Measurements from ENCODE around the gene NAT14.
A peak's percentile ranks its signal among the peaks of the same experiment; 100 is the strongest.
"Not testable (repeated sequence)": the region's sequence is repeated elsewhere in the genome, so short reads cannot be mapped to it uniquely, and the experiment has no call there.

The NAT14 gene

GRCh38 chr19:55504252-55504603 lies 19.2 kb downstream of the NAT14 start:
- DNase-seq: no peak

GRCh38 chr19:55504981-55505380 lies 20.0 kb downstream of the NAT14 start:
- DNase-seq: no peak

GRCh38 chr19:55508120-55508519 lies 23.1 kb downstream of the NAT14 start:
- no peak for DNase-seq

- DNase-seq: peak; percentile 89
These were observed 32.1 kb downstream of the NAT14 start for GRCh38 chr19:55516878-55517620.

- DNase-seq: no peak
These were observed 34.7 kb downstream of the NAT14 start for GRCh38 chr19:55519451-55520311.

GRCh38 chr19:55520691-55521292 lies 35.8 kb downstream of the NAT14 start:
- no peak for DNase-seq

- DNase-seq: no peak
These were observed 40.5 kb downstream of the NAT14 start for GRCh38 chr19:55525289-55526101.

- DNase-seq: peak; percentile 83
These were observed 41.5 kb downstream of the NAT14 start for GRCh38 chr19:55526216-55527196.

GRCh38 chr19:55527197-55528029 lies 42.4 kb downstream of the NAT14 start:
- DNase-seq: no peak

GRCh38 chr19:55528030-55528803 lies 43.2 kb downstream of the NAT14 start:
- peak; percentile 64 for DNase-seq

- DNase-seq: no peak
These were observed 44.7 kb downstream of the NAT14 start for GRCh38 chr19:55529636-55530234.

GRCh38 chr19:55530996-55531395 lies 46.0 kb downstream of the NAT14 start:
- DNase-seq: no peak

GRCh38 chr19:55534280-55534679 lies 49.3 kb downstream of the NAT14 start:
- DNase-seq: not testable (repeated sequence)

GRCh38 chr19:55535173-55535964 lies 50.4 kb downstream of the NAT14 start:
- DNase-seq: no peak

- no peak for DNase-seq
These were observed 51.0 kb downstream of the NAT14 start for GRCh38 chr19:55535965-55536350.

GRCh38 chr19:55536366-55536765 lies 51.4 kb downstream of the NAT14 start:
- DNase-seq: no peak

All from COR-L47 (cell line).